Fibroblast of lung (primary cell): ENCODE results near the gene NAA38. TPM values are rescaled to one million over a fixed set of nuclear protein-coding genes. Genes with fewer than 3 reads are reported as not detected.

Source experiments
- DNase-seq, 2 donors: peaks; one replicate each; pipeline versions ENCODE4 v3.0.0 to v3.0.0-alpha.2; 2010; ENCODE audit warnings: low read depth in 2 of 2
- H2AFZ ChIP-seq: 2 replicates; pipeline ENCODE4 v1.5.1; 2012; ENCODE audit warnings: low read length, control low read depth, inconsistent platforms
- H3K27ac ChIP-seq: 2 replicates; pipeline ENCODE4 v1.5.1; 2011; ENCODE audit warnings: low read length, control low read depth; ENCODE audit not compliant: insufficient read depth
- H3K27me3 ChIP-seq: 2 replicates; pipeline ENCODE4 v1.5.1; 2011; ENCODE audit warnings: mild to moderate bottlenecking, low read length; ENCODE audit not compliant: control insufficient read depth, insufficient read depth
- H3K36me3 ChIP-seq: 2 replicates; pipeline ENCODE4 v1.5.1; 2011; ENCODE audit warnings: low read length; ENCODE audit not compliant: control insufficient read depth, insufficient read depth
- H3K4me1 ChIP-seq: 2 replicates; pipeline ENCODE4 v1.5.1; 2011; ENCODE audit warnings: low read length; ENCODE audit not compliant: control insufficient read depth, insufficient read depth; ENCODE audit errors: extremely low read depth
- H3K4me2 ChIP-seq: 2 replicates; pipeline ENCODE4 v1.5.1; 2011; ENCODE audit warnings: low read length, control low read depth; ENCODE audit not compliant: insufficient read depth; ENCODE audit errors: extremely low read depth
- H3K4me3 ChIP-seq, 4 experiments: fragments of 200-600 bp in 1 of 4; sonication (generic) in 1 of 4; replicated peaks in 1 of 4; 2 replicates each; pipeline ENCODE4 v1.5.1; 2011 to 2016; ENCODE audit warnings: low read length in 4 of 4, low read depth in 3 of 4, mild to moderate bottlenecking in 3 of 4, control low read depth in 2 of 4, inconsistent platforms in 1 of 4, mixed read lengths in 1 of 4; ENCODE audit not compliant: insufficient read depth in 1 of 4; ENCODE audit errors: control extremely low read depth in 1 of 4
- H3K79me2 ChIP-seq: 2 replicates; pipeline ENCODE4 v1.5.1; 2012; ENCODE audit warnings: mild to moderate bottlenecking, low read length, inconsistent platforms; ENCODE audit not compliant: control insufficient read depth, insufficient read depth
- H3K9ac ChIP-seq: 2 replicates; pipeline ENCODE4 v1.5.1; 2011; ENCODE audit warnings: mild to moderate bottlenecking, low read length, control low read depth; ENCODE audit not compliant: insufficient read depth
- H3K9me3 ChIP-seq: 2 replicates; pipeline ENCODE4 v1.5.1; 2012; ENCODE audit warnings: low read depth, low read length; ENCODE audit not compliant: control insufficient read depth, insufficient read depth
- H4K20me1 ChIP-seq: 2 replicates; pipeline ENCODE4 v1.5.1; 2011; ENCODE audit warnings: low read length; ENCODE audit not compliant: control insufficient read depth, insufficient read depth; ENCODE audit errors: extremely low read depth
- CTCF ChIP-seq, 2 donors: IDR thresholded peaks in 1 of 2; conservative IDR thresholded peaks in 1 of 2; 1 replicate in 1 of 2; 2 replicates in 1 of 2; pipeline ENCODE4 v1.5.1; 2011 to 2012; ENCODE audit warnings: low read length in 2 of 2, control low read depth in 1 of 2, inconsistent platforms in 1 of 2, low read depth in 1 of 2, mild to moderate bottlenecking in 1 of 2
- EZH2 ChIP-seq: IDR thresholded peaks from 2 replicates; pipeline ENCODE4 v1.5.1; 2012; ENCODE audit warnings: low read length, control low read depth, mild to moderate bottlenecking; ENCODE audit errors: missing control alignments
- polyA plus RNA-seq, 2 donors: library from polyadenylated mRNA; depleted of rRNA in 1 of 2; stranded (reverse) in 1 of 2; unstranded in 1 of 2; fragments of >200 nt; gene quantifications; 2 replicates each; pipeline ENCODE4 v1.2.1, GENCODE V29; 2011 to 2012; ENCODE audit warnings: missing spikeins in 1 of 2
- total RNA-seq: library from RNA; depleted of rRNA; stranded (reverse); fragments of >200 nt; gene quantifications from 2 replicates; pipeline ENCODE4 v1.2.1, GENCODE V29; 2014

The NAA38 gene
- total and polyA plus RNA-seq, 2 donors (not counting 1 experiment from before 2014, with no cell fraction given) = 31.0 to 78.9 TPM

GRCh38 chr17:7878234-7878633 lies 20.9 kb upstream of the NAA38 start:
- H3K36me3 ChIP-seq = peaks cover 2% of the 10 kb centered on the region
- H4K20me1 ChIP-seq = no peaks in the 10 kb centered on the region
- H2AFZ ChIP-seq = no peak overlapping the region
- H3K4me2 ChIP-seq = no peak overlapping the region
- no peaks in the 10 kb centered on the region for H3K79me2 ChIP-seq
- H3K27ac ChIP-seq = no peak overlapping the region
- H3K27me3 ChIP-seq = no peaks in the 10 kb centered on the region
- TF ChIP-seq EZH2 = no peak
- no peak for TF ChIP-seq CTCF (conservative IDR thresholded peaks at IDR 0.05 in 1 of 2, IDR thresholded peaks at IDR 0.05 in 1 of 2; ENCODE audit: low read depth in 1 of 2, low read length in 2 of 2)
- H3K9me3 ChIP-seq = no peaks in the 10 kb centered on the region
- DNase-seq = no peak
- H3K4me1 ChIP-seq = no peaks in the 10 kb centered on the region
- H3K4me3 ChIP-seq = no peak overlapping the region
- H3K9ac ChIP-seq = no peak overlapping the region

GRCh38 chr17:7875804-7876370 lies 18.5 kb upstream of the NAA38 start:
- Histone ChIP-seq H2AFZ (no peak overlapping the region), H3K4me2 (no peak overlapping the region), H3K27me3 (no peaks in the 10 kb centered on the region), H3K27ac (no peak overlapping the region), H3K4me3 (no peak overlapping the region), H3K9ac (no peak overlapping the region), H3K36me3 (peaks cover 2% of the 10 kb centered on the region), H3K4me1 (no peaks in the 10 kb centered on the region), H3K9me3 (no peaks in the 10 kb centered on the region), H3K79me2 (no peaks in the 10 kb centered on the region), H4K20me1 (no peaks in the 10 kb centered on the region)
- TF ChIP-seq CTCF (conservative IDR thresholded peaks at IDR 0.05 in 1 of 2, IDR thresholded peaks at IDR 0.05 in 1 of 2; ENCODE audit: low read depth in 1 of 2, low read length in 2 of 2) = no peak
- TF ChIP-seq EZH2 = no peak
- DNase-seq = no peak

- H3K4me2 ChIP-seq = no peak overlapping the region
- no peak overlapping the region for H3K9ac ChIP-seq
- no peaks in the 10 kb centered on the region for H3K4me1 ChIP-seq
- peaks cover 1% of the 10 kb centered on the region for H3K36me3 ChIP-seq
- no peaks in the 10 kb centered on the region for H3K79me2 ChIP-seq
- TF ChIP-seq CTCF (conservative IDR thresholded peaks at IDR 0.05 in 1 of 2, IDR thresholded peaks at IDR 0.05 in 1 of 2; ENCODE audit: low read depth in 1 of 2, low read length in 2 of 2) (no peak), EZH2 (no peak)
- DNase-seq = no peak
- no peak overlapping the region for H3K4me3 ChIP-seq
- H2AFZ ChIP-seq = no peak overlapping the region
- H3K27ac ChIP-seq = no peak overlapping the region
- no peaks in the 10 kb centered on the region for H4K20me1 ChIP-seq
- H3K9me3 ChIP-seq = no peaks in the 10 kb centered on the region
- H3K27me3 ChIP-seq = no peaks in the 10 kb centered on the region
Measured at GRCh38 chr17:7873051-7873450, 15.7 kb upstream of the NAA38 start.
